Spleen (tissue), 11 donors: ENCODE data around the gene JMJD1C. TPM values are rescaled to one million over a fixed set of nuclear protein-coding genes. Genes with fewer than 3 reads are reported as not detected.
"Not testable (repeated sequence)": the region's sequence is repeated elsewhere in the genome, so short reads cannot be mapped to it uniquely, and the experiment has no call there.

Source experiments
- DNase-seq: peaks from one replicate; pipeline ENCODE4 v3.0.0-alpha.2; 2020
- H3K27ac ChIP-seq, 8 donors: fragments of 200-600 bp; sonication (generic) in 7 of 8; 1 replicate in 4 of 8; 2 replicates in 4 of 8; pipeline versions ENCODE4 v1.5.0 to v1.8.0; 2016 to 2021; ENCODE audit warnings: inconsistent platforms in 4 of 8, mild to moderate bottlenecking in 4 of 8, moderate library complexity in 1 of 8
- H3K27me3 ChIP-seq, 7 donors: fragments of 200-600 bp; sonication (generic) in 6 of 7; replicated peaks in 1 of 7; 1 replicate in 4 of 7; 2 replicates in 3 of 7; pipeline versions ENCODE4 v1.5.0 to v1.8.0; 2016 to 2021; ENCODE audit warnings: inconsistent platforms in 3 of 7, mild to moderate bottlenecking in 1 of 7
- H3K36me3 ChIP-seq, 6 donors: fragments of 200-600 bp; sonication (generic) in 5 of 6; 1 replicate in 4 of 6; 2 replicates in 2 of 6; pipeline versions ENCODE4 v1.5.0 to v1.8.0; 2016 to 2021; ENCODE audit warnings: inconsistent platforms in 2 of 6
- H3K4me1 ChIP-seq, 6 donors: fragments of 200-600 bp; sonication (generic) in 5 of 6; 1 replicate in 3 of 6; 2 replicates in 3 of 6; pipeline versions ENCODE4 v1.5.0 to v1.8.0; 2016 to 2021; ENCODE audit warnings: inconsistent platforms in 3 of 6
- H3K4me3 ChIP-seq, 8 donors: fragments of 200-600 bp; sonication (generic) in 7 of 8; 1 replicate in 4 of 8; 2 replicates in 4 of 8; pipeline versions ENCODE4 v1.5.0 to v1.8.0; 2016 to 2021; ENCODE audit warnings: inconsistent platforms in 4 of 8, mild to moderate bottlenecking in 4 of 8, moderate library complexity in 2 of 8
- H3K9me3 ChIP-seq, 8 donors: fragments of 200-600 bp; sonication (generic) in 7 of 8; 1 replicate in 4 of 8; 2 replicates in 4 of 8; pipeline versions ENCODE4 v1.5.0 to v1.8.0; 2016 to 2021; ENCODE audit warnings: inconsistent platforms in 4 of 8
- CTCF ChIP-seq, 11 experiments: fragments of 200-600 bp in 7 of 11; fragments of 450-650 bp in 4 of 11; sonication (generic) in 4 of 11; IDR thresholded peaks in 8 of 11; conservative IDR thresholded peaks in 3 of 11; 1 replicate in 7 of 11; 2 replicates in 4 of 11; pipeline versions ENCODE4 v1.4.0 to v1.8.0; 2016 to 2021; ENCODE audit warnings: antibody characterized with exemption in 11 of 11, inconsistent platforms in 4 of 11, mild to moderate bottlenecking in 1 of 11
- POLR2A ChIP-seq, 3 donors: fragments of 450-650 bp; IDR thresholded peaks; one replicate each; pipeline ENCODE4 v1.5.1; 2017; ENCODE audit warnings: antibody characterized with exemption in 3 of 3, mild to moderate bottlenecking in 1 of 3
- POLR2AphosphoS5 ChIP-seq, 3 donors: sonication (generic); formaldehyde crosslinking; IDR thresholded peaks; one replicate each; pipeline ENCODE4 v1.5.1; 2017; ENCODE audit warnings: antibody characterized with exemption in 3 of 3
- WGBS, 5 donors: extraction: QIAGEN DNeasy Blood & Tissue Kit in 3 of 5; methylation state at CpG; one replicate each; pipeline versions ENCODE4 v1.1.5 to v1.1.7; 2013 to 2018; 5-methylcytosine and 5-hydroxymethylcytosine counted together
- intact Hi-C: fragments of 100-400 bp; cut with DNase I; formaldehyde crosslinking; loops from one replicate; pipeline ENCODE4 v1.15.0; 2023; ENCODE audit warnings: low total_unique reads
- polyA plus RNA-seq, 3 donors: library from polyadenylated mRNA; stranded (reverse); fragments of 200-250 nt; gene quantifications; one replicate each; pipeline ENCODE4 v1.2.1, GENCODE V29; 2013
- total RNA-seq, 7 donors: library from RNA; depleted of rRNA in 3 of 7; stranded (reverse); fragments of >200 nt in 3 of 7; fragmentation: NEBNext Ultra II Directional in 4 of 7; extraction: Animal tissue kit (Norgen Biotek cat#: 25700) in 4 of 7; gene quantifications; one replicate each; pipeline versions ENCODE4 v1.1.0 to v1.2.1, GENCODE V29; 2016 to 2021
- donor health status: healthy with polysubstance abuse.
- donor health status: DM: no; HTN: no; CAD: no; lungs with moderate emphysema.
- donor health status: DM: no; HTN: no; CAD: no.
- donor health status: Bipolar disorder and iron deficiency.
- donor health status: healthy.
- donor health status: DM: no; HTN: no; CAD: no.
- donor health status: DM: yes; HTN: yes; CAD: no.

JMJD1C gene
- total and polyA plus RNA-seq, 10 donors, result 54.3 to 272 (median 137) TPM

- 80 to 92% (median 87%) methylated on average over 8 of the region's 8 CpGs for WGBS, 5 donors
- H3K4me3 ChIP-seq, result no peak overlapping the region
- peak in 1 of 3 donors; percentile 27 for TF ChIP-seq POLR2AphosphoS5 (IDR thresholded peaks at IDR 0.05)
- TF ChIP-seq POLR2A (IDR thresholded peaks at IDR 0.05), result no peak
- no peak for TF ChIP-seq CTCF (IDR thresholded peaks at IDR 0.05 in 8 of 11, conservative IDR thresholded peaks at IDR 0.05 in 3 of 11)
- H3K27ac ChIP-seq, result peak overlapping the region in 5 of 8 donors; percentile 19 to 55 (median 42)
- peaks cover 3 to 60% (median 37%) of the 10 kb centered on the region in 6 donors for H3K36me3 ChIP-seq
- no peaks in the 10 kb centered on the region for H3K9me3 ChIP-seq
- DNase-seq, result no peak
- H3K27me3 ChIP-seq, result no peaks in the 10 kb centered on the region
- intact Hi-C loops, result loop anchor here (5.0 kb wide), 1 partner anchor 563 kb away; no protein-coding TSS in a partner anchor
- peaks cover 0 to 39% (median 14%) of the 10 kb centered on the region in 6 donors for H3K4me1 ChIP-seq
These were observed 310.3 kb downstream of the JMJD1C start for GRCh38 chr10:63155388-63156020.

- intact Hi-C loops, result loop anchor here (5.0 kb wide), 1 partner anchor 562 kb away; no protein-coding TSS in a partner anchor
- Histone ChIP-seq H3K36me3 (peaks cover 3 to 67% (median 38%) of the 10 kb centered on the region in 6 donors), H3K4me3 (no peak overlapping the region), H3K27me3 (no peaks in the 10 kb centered on the region), H3K4me1 (peaks cover 0 to 44% (median 14%) of the 10 kb centered on the region in 6 donors), H3K9me3 (no peaks in the 10 kb centered on the region), H3K27ac (peak overlapping the region in 5 of 8 donors; percentile 19 to 55 (median 42))
- no peak for DNase-seq
- 82 to 92% (median 85%) methylated on average over 6 of the region's 6 CpGs for WGBS, 5 donors
- no peak for TF ChIP-seq CTCF (IDR thresholded peaks at IDR 0.05 in 8 of 11, conservative IDR thresholded peaks at IDR 0.05 in 3 of 11)
- TF ChIP-seq POLR2AphosphoS5 (IDR thresholded peaks at IDR 0.05), result no peak
- TF ChIP-seq POLR2A (IDR thresholded peaks at IDR 0.05), result no peak
These were observed 311.0 kb downstream of the JMJD1C start for GRCh38 chr10:63154546-63155387.

GRCh38 chr10:63153868-63154545, 311.8 kb downstream of the JMJD1C start:
- WGBS, 5 donors, result 86 to 92% (median 89%) methylated on average over 9 of the region's 9 CpGs
- Histone ChIP-seq H3K36me3 (peaks cover 3 to 71% (median 38%) of the 10 kb centered on the region in 6 donors), H3K4me1 (peaks cover 0 to 47% (median 14%) of the 10 kb centered on the region in 6 donors)
- H3K27ac ChIP-seq, H3K27me3 ChIP-seq, H3K9me3 ChIP-seq, DNase-seq, H3K4me3 ChIP-seq, intact Hi-C loops: not testable (repeated sequence)

- Histone ChIP-seq H3K27me3 (no peaks in the 10 kb centered on the region), H3K9me3 (no peaks in the 10 kb centered on the region), H3K36me3 (peaks cover 3 to 91% (median 42%) of the 10 kb centered on the region in 6 donors), H3K4me3 (no peak overlapping the region), H3K4me1 (peaks cover 0 to 51% (median 16%) of the 10 kb centered on the region in 6 donors), H3K27ac (no peak overlapping the region)
- no peak for DNase-seq
- TF ChIP-seq CTCF (IDR thresholded peaks at IDR 0.05 in 8 of 11, conservative IDR thresholded peaks at IDR 0.05 in 3 of 11) (no peak), POLR2AphosphoS5 (IDR thresholded peaks at IDR 0.05) (no peak), POLR2A (IDR thresholded peaks at IDR 0.05) (no peak)
- intact Hi-C loops, result no loop called here
- 91 to 99% (median 95%) methylated on average over 4 of the region's 4 CpGs for WGBS, 5 donors
These were observed 315.0 kb downstream of the JMJD1C start for GRCh38 chr10:63150745-63151144.
